Neuronal stem cell (in vitro differentiated cells): ENCODE data around the gene RAB40C.

Experiments
- DNase-seq: peaks from one replicate; pipeline ENCODE4 v3.0.0-alpha.2; 2013; ENCODE audit warnings: low spot score
- H2AFZ ChIP-seq: one replicate; pipeline ENCODE4 v1.6.1; 2013; ENCODE audit warnings: mild to moderate bottlenecking, low read length, inconsistent platforms
- H2AK5ac ChIP-seq: 2 replicates; pipeline ENCODE4 v1.6.1; 2013; ENCODE audit warnings: low read depth, mild to moderate bottlenecking, inconsistent platforms, low read length, moderate library complexity, mixed read lengths
- H2BK120ac ChIP-seq: 2 replicates; pipeline ENCODE4 v1.6.1; 2013; ENCODE audit warnings: low read depth, mild to moderate bottlenecking, inconsistent platforms, low read length, moderate library complexity, mixed read lengths
- H2BK12ac ChIP-seq: one replicate; pipeline ENCODE4 v1.6.1; 2013; ENCODE audit warnings: low read length, inconsistent platforms
- H2BK15ac ChIP-seq: 2 replicates; pipeline ENCODE4 v1.6.1; 2013; ENCODE audit warnings: mild to moderate bottlenecking, low read length, inconsistent platforms, mixed read lengths
- H2BK5ac ChIP-seq: one replicate; pipeline ENCODE4 v1.6.1; 2013; ENCODE audit warnings: inconsistent platforms, mild to moderate bottlenecking, low read length, moderate library complexity
- H3K14ac ChIP-seq: one replicate; pipeline ENCODE4 v1.6.1; 2013; ENCODE audit warnings: low read length, inconsistent platforms
- H3K18ac ChIP-seq: 2 replicates; pipeline ENCODE4 v1.6.1; 2013; ENCODE audit warnings: low read length, inconsistent platforms
- H3K23ac ChIP-seq: 2 replicates; pipeline ENCODE4 v1.6.1; 2013; ENCODE audit warnings: low read depth, mild to moderate bottlenecking, mixed read lengths, low read length, inconsistent platforms; ENCODE audit not compliant: poor library complexity
- H3K27ac ChIP-seq: replicated peaks from 3 replicates; pipeline ENCODE4 v1.5.1; 2013; ENCODE audit warnings: low read length, inconsistent platforms
- H3K27me3 ChIP-seq, 3 experiments: 2 replicates each; pipeline ENCODE4 v1.6.1; 2013; ENCODE audit warnings: low read length in 3 of 3, mild to moderate bottlenecking in 2 of 3, inconsistent platforms in 1 of 3, low read depth in 1 of 3, mixed read lengths in 1 of 3, moderate library complexity in 1 of 3; ENCODE audit not compliant: control insufficient read depth in 3 of 3, insufficient read depth in 3 of 3
- H3K36me3 ChIP-seq, 2 donors: replicated peaks in 1 of 2; 2 replicates each; pipeline ENCODE4 v1.6.1; 2013; ENCODE audit warnings: low read length in 2 of 2; ENCODE audit not compliant: control insufficient read depth in 2 of 2, insufficient read depth in 2 of 2
- H3K4ac ChIP-seq: 2 replicates; pipeline ENCODE4 v1.6.1; 2013; ENCODE audit warnings: inconsistent platforms, mild to moderate bottlenecking, low read length, moderate library complexity
- H3K4me1 ChIP-seq, 2 donors: 1 replicate in 1 of 2; 2 replicates in 1 of 2; pipeline ENCODE4 v1.6.1; 2013; ENCODE audit warnings: low read length in 2 of 2, low read depth in 1 of 2; ENCODE audit not compliant: control insufficient read depth in 2 of 2, insufficient read depth in 1 of 2
- H3K4me2 ChIP-seq: one replicate; pipeline ENCODE4 v1.6.1; 2013; ENCODE audit warnings: mild to moderate bottlenecking, low read length, inconsistent platforms; ENCODE audit not compliant: insufficient read depth, poor library complexity, severe bottlenecking
- H3K4me3 ChIP-seq, 2 donors: 2 replicates each; pipeline ENCODE4 v1.5.1; 2013; ENCODE audit warnings: low read length in 2 of 2, mild to moderate bottlenecking in 2 of 2, inconsistent platforms in 1 of 2, moderate library complexity in 1 of 2
- H3K79me1 ChIP-seq: one replicate; pipeline ENCODE4 v1.6.1; 2013; ENCODE audit warnings: low read depth, mild to moderate bottlenecking, inconsistent platforms, low read length, moderate library complexity
- H3K9ac ChIP-seq: one replicate; pipeline ENCODE4 v1.6.1; 2013; ENCODE audit warnings: mild to moderate bottlenecking, low read depth, low read length, inconsistent platforms; ENCODE audit not compliant: poor library complexity
- H3K9me3 ChIP-seq, 2 donors: replicated peaks in 1 of 2; 2 replicates each; pipeline versions ENCODE3 to v1.6.1; 2013; ENCODE audit warnings: low read length in 2 of 2, mild to moderate bottlenecking in 2 of 2, inconsistent platforms in 1 of 2, low read depth in 1 of 2, mixed read lengths in 1 of 2, moderate library complexity in 1 of 2; ENCODE audit not compliant: control insufficient read depth in 2 of 2, insufficient read depth in 1 of 2
- H4K8ac ChIP-seq: one replicate; pipeline ENCODE4 v1.6.1; 2013; ENCODE audit warnings: low read depth, mild to moderate bottlenecking, inconsistent platforms, low read length, moderate library complexity
- H4K91ac ChIP-seq: one replicate; pipeline ENCODE4 v1.6.1; 2013; ENCODE audit warnings: low read length, low read depth, mild to moderate bottlenecking, inconsistent platforms; ENCODE audit not compliant: poor library complexity
- WGBS, 2 donors: extraction: QIAGEN DNeasy Blood & Tissue Kit; methylation state at CpG; one replicate each; pipeline ENCODE4 v1.1.7; 2013; ENCODE audit warnings: missing lambda C conversion rate in 2 of 2, mixed read lengths in 1 of 2; ENCODE audit not compliant: insufficient read length in 2 of 2, insufficient replicate concordance in 1 of 2; ENCODE audit errors: extremely low coverage in 2 of 2; 5-methylcytosine and 5-hydroxymethylcytosine counted together

Gene RAB40C

GRCh38 chr16:659618-660017, 69.8 kb downstream of the RAB40C start:
- Histone ChIP-seq H3K27me3 (no peaks in the 10 kb centered on the region), H3K27ac (no peak overlapping the region), H3K4me3 (peak overlapping the region in 1 of 2 donors; percentile 52), H3K79me1 (peaks cover 13% of the 10 kb centered on the region), H3K9ac (peak overlapping the region; percentile 30), H4K91ac (no peak overlapping the region), H3K4me2 (no peak overlapping the region), H4K8ac (no peak overlapping the region), H3K4ac (no peak overlapping the region), H3K4me1 (peaks cover 3 to 6% of the 10 kb centered on the region in 2 donors), H2AFZ (no peak overlapping the region), H3K18ac (no peak overlapping the region), H2BK12ac (peak overlapping the region; percentile 30), H3K9me3 (no peaks in the 10 kb centered on the region), H2BK5ac (peak overlapping the region; percentile 88), H2AK5ac (peak overlapping the region; percentile 74), H3K36me3 (peaks cover 14 to 68% of the 10 kb centered on the region in 2 donors), H2BK120ac (no peak overlapping the region), H3K23ac (peak overlapping the region; percentile 80), H3K14ac (no peak overlapping the region), H2BK15ac (no peak overlapping the region)
- no CpG with 5 or more reads among the region's 20 CpGs for WGBS, 2 donors
- no peak for DNase-seq

- no peak overlapping the region for H3K4ac ChIP-seq
- H2BK120ac ChIP-seq: no peak overlapping the region
- H3K4me1 ChIP-seq: peaks cover 3 to 6% of the 10 kb centered on the region in 2 donors
- no peaks in the 10 kb centered on the region for H3K9me3 ChIP-seq
- H3K36me3 ChIP-seq: peaks cover 14 to 67% of the 10 kb centered on the region in 2 donors
- peak overlapping the region; percentile 35 for H3K27ac ChIP-seq
- H3K4me2 ChIP-seq: no peak overlapping the region
- WGBS, 2 donors: no CpG with 5 or more reads among the region's 6 CpGs
- no peak overlapping the region for H2AFZ ChIP-seq
- peak overlapping the region; percentile 46 for H2BK15ac ChIP-seq
- H2AK5ac ChIP-seq: peak overlapping the region; percentile 97
- no peak for DNase-seq
- H3K23ac ChIP-seq: peak overlapping the region; percentile 85
- peak overlapping the region in 1 of 2 donors; percentile 58 for H3K4me3 ChIP-seq
- H3K14ac ChIP-seq: peak overlapping the region; percentile 5
- peak overlapping the region; percentile 92 for H3K18ac ChIP-seq
- peak overlapping the region; percentile 92 for H4K8ac ChIP-seq
- H3K79me1 ChIP-seq: peaks cover 13% of the 10 kb centered on the region
- no peak overlapping the region for H2BK12ac ChIP-seq
- peak overlapping the region; percentile 88 for H2BK5ac ChIP-seq
- H3K9ac ChIP-seq: peak overlapping the region; percentile 86
- no peak overlapping the region for H4K91ac ChIP-seq
- no peaks in the 10 kb centered on the region for H3K27me3 ChIP-seq
Observed at GRCh38 chr16:660132-660458, 70.2 kb downstream of the RAB40C start.

GRCh38 chr16:660459-661183, 70.8 kb downstream of the RAB40C start:
- H2BK120ac ChIP-seq: no peak overlapping the region
- H3K36me3 ChIP-seq: peaks cover 11 to 62% of the 10 kb centered on the region in 2 donors
- no peak overlapping the region for H3K4ac ChIP-seq
- H2AFZ ChIP-seq: no peak overlapping the region
- H3K14ac ChIP-seq: peak overlapping the region; percentile 89
- peak overlapping the region; percentile 99 for H2AK5ac ChIP-seq
- H3K18ac ChIP-seq: peak overlapping the region; percentile 95
- peak overlapping the region; percentile 88 for H2BK5ac ChIP-seq
- H2BK12ac ChIP-seq: peak overlapping the region; percentile 90
- H3K4me3 ChIP-seq: peak overlapping the region in 1 of 2 donors; percentile 58
- H3K27me3 ChIP-seq: no peaks in the 10 kb centered on the region
- peak overlapping the region; percentile 49 for H3K27ac ChIP-seq
- H4K8ac ChIP-seq: peak overlapping the region; percentile 92
- peak overlapping the region; percentile 96 for H2BK15ac ChIP-seq
- H3K23ac ChIP-seq: peak overlapping the region; percentile 93
- no peak overlapping the region for H4K91ac ChIP-seq
- peak overlapping the region; percentile 25 for H3K4me2 ChIP-seq
- no CpG with 5 or more reads among the region's 43 CpGs for WGBS, 2 donors
- peak overlapping the region; percentile 86 for H3K9ac ChIP-seq
- H3K9me3 ChIP-seq: no peaks in the 10 kb centered on the region
- H3K4me1 ChIP-seq: peaks cover 3 to 6% of the 10 kb centered on the region in 2 donors
- peaks cover 13% of the 10 kb centered on the region for H3K79me1 ChIP-seq
- DNase-seq: peak; percentile 86

- Histone ChIP-seq H2AK5ac (peak overlapping the region; percentile 99), H2BK15ac (peak overlapping the region; percentile 96), H4K8ac (peak overlapping the region; percentile 65), H3K4ac (peak overlapping the region; percentile 93), H3K18ac (peak overlapping the region; percentile 95), H3K9ac (peak overlapping the region; percentile 84), H2BK120ac (no peak overlapping the region), H3K27me3 (no peaks in the 10 kb centered on the region), H2BK12ac (peak overlapping the region; percentile 88), H3K14ac (peak overlapping the region; percentile 89), H3K4me2 (peak overlapping the region; percentile 25), H2AFZ (no peak overlapping the region), H3K27ac (peak overlapping the region; percentile 49), H3K4me1 (peaks cover 3 to 6% of the 10 kb centered on the region in 2 donors), H3K9me3 (no peaks in the 10 kb centered on the region), H3K36me3 (peaks cover 11 to 55% of the 10 kb centered on the region in 2 donors), H4K91ac (peak overlapping the region; percentile 43), H3K4me3 (no peak overlapping the region), H3K23ac (peak overlapping the region; percentile 93), H3K79me1 (peaks cover 15% of the 10 kb centered on the region), H2BK5ac (peak overlapping the region; percentile 82)
- DNase-seq: no peak
- WGBS, 2 donors: no CpG with 5 or more reads among the region's 35 CpGs
Observed at GRCh38 chr16:661184-661821, 71.4 kb downstream of the RAB40C start.
